Peyer's patch (tissue), 4 donors: Measurements from ENCODE around the gene DIAPH2.

Source experiments
- CTCF ChIP-seq, 6 experiments: fragments of 450-650 bp in 4 of 6; fragments of 200-600 bp in 2 of 6; sonication (generic) in 1 of 6; IDR thresholded peaks; one replicate each; pipeline ENCODE4 v1.5.1; 2017 to 2019; ENCODE audit warnings: antibody characterized with exemption in 6 of 6, mild to moderate bottlenecking in 3 of 6, moderate library complexity in 1 of 6
- POLR2A ChIP-seq, 2 donors: fragments of 450-650 bp; IDR thresholded peaks; one replicate each; pipeline ENCODE4 v1.5.1; 2017; ENCODE audit warnings: antibody characterized with exemption in 2 of 2, mild to moderate bottlenecking in 2 of 2, moderate library complexity in 2 of 2

- no peak for TF ChIP-seq CTCF (IDR thresholded peaks at IDR 0.05)
- TF ChIP-seq POLR2A (IDR thresholded peaks at IDR 0.05) = no peak
Observed at GRCh38 chrX:97538745-97539144, 854.1 kb downstream of the DIAPH2 start.
